PC-9 (cell line): ENCODE data around the gene CHST7. TPM values are rescaled to one million over a fixed set of nuclear protein-coding genes. Genes with fewer than 3 reads are reported as not detected.

Experiments
- BruUV-seq: library from RNA; stranded (reverse); fragments of 400-500 nt; replicated peaks from 2 replicates; lab custom pipeline; 2021; lab: Mats Ljungman, UMichigan
- CTCF ChIA-PET: fragments of 300-600 bp; sonication (Branson Sonifier 250); formaldehyde crosslinking; loops from one replicate; lab custom pipeline; 2022; ENCODE audit warnings: antibody characterized with exemption; lab: Charles Lee
- POLR2A ChIA-PET: fragments of 300-600 bp; sonication (Branson Sonifier 250); formaldehyde crosslinking; loops from one replicate; lab custom pipeline; 2022; ENCODE audit warnings: antibody characterized with exemption; ENCODE audit not compliant: unreplicated experiment; lab: Charles Lee
- DNase-seq, 2 experiments: peaks; one replicate each; pipeline versions ENCODE4 v3.0.0 to v3.0.0-alpha.2; 2015 to 2022; ENCODE audit warnings: mixed read lengths in 1 of 2
- H2AFZ ChIP-seq: fragments of 200-600 bp; sonication (generic); 2 replicates; pipeline ENCODE4 v1.8.1; 2017; ENCODE audit warnings: antibody characterized with exemption
- H3F3A ChIP-seq: fragments of 200-600 bp; sonication (generic); 2 replicates; pipeline ENCODE4 v1.8.1; 2017; ENCODE audit warnings: antibody characterized with exemption, mild to moderate bottlenecking, low read depth; ENCODE audit not compliant: insufficient read depth
- H3K27ac ChIP-seq: fragments of 200-600 bp; sonication (generic); 2 replicates; pipeline ENCODE4 v1.6.1; 2016; ENCODE audit warnings: mixed run types
- H3K27me3 ChIP-seq: fragments of 200-600 bp; sonication (generic); 2 replicates; pipeline ENCODE4 v1.6.1; 2016; ENCODE audit warnings: low read depth, mixed run types; ENCODE audit not compliant: insufficient read depth
- H3K36me3 ChIP-seq: fragments of 200-600 bp; sonication (generic); 2 replicates; pipeline ENCODE4 v1.6.1; 2016; ENCODE audit warnings: low read depth, mixed run types
- H3K4me1 ChIP-seq: fragments of 200-600 bp; sonication (generic); replicated peaks from 2 replicates; pipeline ENCODE4 v1.6.1; 2016; ENCODE audit warnings: mixed run types; ENCODE audit not compliant: insufficient read depth
- H3K4me2 ChIP-seq: fragments of 200-600 bp; sonication (generic); 2 replicates; pipeline ENCODE4 v1.6.1; 2017; ENCODE audit warnings: mixed run types
- H3K4me3 ChIP-seq: fragments of 200-600 bp; sonication (generic); 2 replicates; pipeline ENCODE4 v1.6.1; 2016; ENCODE audit warnings: mixed run types
- H3K79me2 ChIP-seq: fragments of 200-600 bp; sonication (generic); 2 replicates; pipeline ENCODE4 v1.6.1; 2017; ENCODE audit warnings: low read depth, mixed run types
- H3K9me2 ChIP-seq: fragments of 200-600 bp; sonication (generic); 2 replicates; pipeline ENCODE4 v1.8.1; 2017; ENCODE audit warnings: mild to moderate bottlenecking; ENCODE audit not compliant: insufficient read depth
- H3K9me3 ChIP-seq: fragments of 200-600 bp; sonication (generic); 2 replicates; pipeline ENCODE4 v1.8.1; 2016; ENCODE audit warnings: low read depth; ENCODE audit not compliant: insufficient read depth
- H4K20me1 ChIP-seq: fragments of 200-600 bp; sonication (generic); 2 replicates; pipeline ENCODE4 v1.8.1; 2017; ENCODE audit not compliant: insufficient read depth
- EZH2 ChIP-seq: fragments of 200-600 bp; sonication (generic); IDR thresholded peaks from 2 replicates; pipeline ENCODE4 v1.8.0; 2017; ENCODE audit warnings: antibody characterized with exemption, low read depth
- intact Hi-C: fragments of 100-400 bp; cut with micrococcal nuclease; formaldehyde crosslinking; loops from one replicate; pipeline ENCODE4 v1.10.0; 2022; ENCODE audit not compliant: unreplicated experiment
- total RNA-seq: library from RNA; stranded (reverse); gene quantifications from 2 replicates; pipeline ENCODE4 v1.2.3, GENCODE V29; 2021
- TF ChIP-seq, protein P1 (sequence below): fragments of 200-600 bp; sonication (generic); conservative IDR thresholded peaks from 2 replicates; pipeline ENCODE4 v1.6.1; 2017; ENCODE audit warnings: mixed run types, antibody characterized with exemption, mild to moderate bottlenecking, moderate library complexity

CHST7 gene
- total RNA-seq, 1 experiment from 2014 or later: 0.94 TPM

DNA sequence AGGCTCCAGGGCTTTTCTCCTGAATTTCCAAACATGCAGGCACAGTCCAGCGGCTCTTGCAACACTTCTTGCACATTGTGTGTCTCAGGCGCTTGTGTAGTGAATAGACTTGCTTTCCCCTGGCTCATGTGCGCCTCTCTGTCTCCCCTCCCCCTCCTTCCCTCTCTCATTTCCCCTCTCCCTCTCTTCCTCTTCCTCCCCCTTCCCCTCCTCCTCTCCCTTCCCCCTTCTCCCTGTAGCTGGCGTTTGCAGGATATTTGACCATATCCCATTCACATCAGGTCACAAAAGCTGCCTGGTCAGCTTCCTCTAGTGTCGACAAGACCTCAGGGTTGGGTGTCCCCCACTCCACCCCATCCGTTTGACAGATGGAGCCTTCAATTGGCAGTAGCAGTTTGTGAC, 2.4 kb downstream of the CHST7 start:
- no peaks in the 10 kb centered on the region for H3K4me1 ChIP-seq
- H3K4me2 ChIP-seq: no peak overlapping the region
- no peaks in the 10 kb centered on the region for H4K20me1 ChIP-seq
- ChIA-PET POLR2A (no interaction called here), CTCF (no interaction called here)
- no peaks in the 10 kb centered on the region for H3K9me2 ChIP-seq
- no peak overlapping the region for H3K4me3 ChIP-seq
- H3K27me3 ChIP-seq: no peaks in the 10 kb centered on the region
- no peaks in the 10 kb centered on the region for H3K79me2 ChIP-seq
- DNase-seq: no peak
- intact Hi-C loops: no loop called here
- BruUV-seq: no TSS peak
- H3K27ac ChIP-seq: no peak overlapping the region
- H2AFZ ChIP-seq: no peak overlapping the region
- H3K36me3 ChIP-seq: no peaks in the 10 kb centered on the region
- TF ChIP-seq, protein P1, sequence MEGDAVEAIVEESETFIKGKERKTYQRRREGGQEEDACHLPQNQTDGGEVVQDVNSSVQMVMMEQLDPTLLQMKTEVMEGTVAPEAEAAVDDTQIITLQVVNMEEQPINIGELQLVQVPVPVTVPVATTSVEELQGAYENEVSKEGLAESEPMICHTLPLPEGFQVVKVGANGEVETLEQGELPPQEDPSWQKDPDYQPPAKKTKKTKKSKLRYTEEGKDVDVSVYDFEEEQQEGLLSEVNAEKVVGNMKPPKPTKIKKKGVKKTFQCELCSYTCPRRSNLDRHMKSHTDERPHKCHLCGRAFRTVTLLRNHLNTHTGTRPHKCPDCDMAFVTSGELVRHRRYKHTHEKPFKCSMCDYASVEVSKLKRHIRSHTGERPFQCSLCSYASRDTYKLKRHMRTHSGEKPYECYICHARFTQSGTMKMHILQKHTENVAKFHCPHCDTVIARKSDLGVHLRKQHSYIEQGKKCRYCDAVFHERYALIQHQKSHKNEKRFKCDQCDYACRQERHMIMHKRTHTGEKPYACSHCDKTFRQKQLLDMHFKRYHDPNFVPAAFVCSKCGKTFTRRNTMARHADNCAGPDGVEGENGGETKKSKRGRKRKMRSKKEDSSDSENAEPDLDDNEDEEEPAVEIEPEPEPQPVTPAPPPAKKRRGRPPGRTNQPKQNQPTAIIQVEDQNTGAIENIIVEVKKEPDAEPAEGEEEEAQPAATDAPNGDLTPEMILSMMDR: no peak
- TF ChIP-seq EZH2: no peak
- H3K9me3 ChIP-seq: no peaks in the 10 kb centered on the region
- H3F3A ChIP-seq: no peaks in the 10 kb centered on the region

DNA sequence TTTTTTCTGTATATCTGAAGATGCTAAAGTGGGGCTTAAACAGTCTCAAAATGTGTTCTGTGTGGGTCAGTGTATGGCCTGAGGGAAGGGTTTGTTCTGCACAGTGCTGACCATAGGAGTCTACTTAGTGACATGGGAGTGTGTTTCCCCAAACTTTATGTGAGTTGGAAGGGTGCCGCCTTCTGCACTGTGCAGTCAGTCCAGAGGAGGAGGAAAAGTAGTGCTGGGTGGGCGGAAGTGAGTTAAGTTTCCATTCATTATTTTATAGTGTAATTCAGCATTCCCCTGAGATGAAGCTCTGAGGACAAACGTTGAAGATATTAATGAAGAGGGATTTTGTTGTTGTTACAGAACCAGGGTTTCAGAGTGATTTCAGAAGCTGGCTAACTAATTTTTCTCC, 2.9 kb downstream of the CHST7 start:
- TF ChIP-seq, protein P1: no peak
- TF ChIP-seq EZH2: no peak
- Histone ChIP-seq H3K4me2 (no peak overlapping the region), H3K36me3 (no peaks in the 10 kb centered on the region), H4K20me1 (no peaks in the 10 kb centered on the region), H3K9me3 (no peaks in the 10 kb centered on the region), H3K27me3 (no peaks in the 10 kb centered on the region), H3K4me1 (no peaks in the 10 kb centered on the region), H3F3A (no peaks in the 10 kb centered on the region), H3K79me2 (no peaks in the 10 kb centered on the region), H3K27ac (no peak overlapping the region), H2AFZ (no peak overlapping the region), H3K4me3 (no peak overlapping the region), H3K9me2 (no peaks in the 10 kb centered on the region)
- no peak for DNase-seq
- POLR2A ChIA-PET: no interaction called here
- intact Hi-C loops: no loop called here
- CTCF ChIA-PET: no interaction called here
- BruUV-seq: no TSS peak

DNA sequence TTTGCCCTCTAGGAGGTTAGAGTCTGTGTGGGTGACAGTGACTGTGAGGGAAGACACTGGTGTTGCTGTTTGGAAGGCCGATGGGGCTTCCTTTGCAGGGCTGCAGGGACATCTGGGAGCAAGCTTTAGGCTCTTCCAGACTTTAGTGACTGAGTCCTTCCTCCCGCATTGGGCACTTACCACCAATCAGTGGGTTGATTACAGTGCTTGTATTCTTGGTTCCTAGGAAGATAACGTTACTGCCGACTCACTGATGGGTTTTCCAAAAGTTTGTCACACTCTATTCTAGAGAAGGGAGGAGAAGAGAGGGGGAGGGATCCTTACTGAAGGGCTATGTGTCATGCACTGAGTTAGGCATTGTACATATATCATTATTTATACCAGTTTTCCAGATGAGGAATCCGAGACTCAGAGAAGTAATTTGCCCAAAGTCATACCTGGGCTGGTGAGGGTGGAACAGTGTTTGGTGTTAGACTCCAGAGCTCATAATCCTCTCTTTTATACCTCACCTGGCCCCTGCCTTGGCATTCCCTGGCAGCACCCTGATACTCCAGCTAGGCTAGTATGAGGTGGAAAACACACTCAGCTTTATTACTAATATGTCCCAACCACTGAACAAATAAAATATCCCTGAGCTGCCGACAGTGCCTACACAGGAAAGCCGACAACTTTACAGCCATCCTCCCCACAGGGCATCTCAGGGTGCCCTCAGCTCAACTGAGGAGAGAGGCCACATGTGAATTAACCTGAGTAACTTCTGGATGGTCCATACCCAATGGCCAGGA, 3.8 kb downstream of the CHST7 start:
- TF ChIP-seq EZH2: no peak
- TF ChIP-seq, protein P1: no peak
- no peak overlapping the region for H2AFZ ChIP-seq
- H3K27ac ChIP-seq: no peak overlapping the region
- no peak overlapping the region for H3K4me2 ChIP-seq
- ChIA-PET POLR2A (no interaction called here), CTCF (no interaction called here)
- intact Hi-C loops: no loop called here
- H3K9me2 ChIP-seq: no peaks in the 10 kb centered on the region
- H3K36me3 ChIP-seq: no peaks in the 10 kb centered on the region
- BruUV-seq: no TSS peak
- no peaks in the 10 kb centered on the region for H3K4me1 ChIP-seq
- no peaks in the 10 kb centered on the region for H3F3A ChIP-seq
- H3K4me3 ChIP-seq: no peak overlapping the region
- no peaks in the 10 kb centered on the region for H3K79me2 ChIP-seq
- no peaks in the 10 kb centered on the region for H4K20me1 ChIP-seq
- H3K9me3 ChIP-seq: no peaks in the 10 kb centered on the region
- H3K27me3 ChIP-seq: no peaks in the 10 kb centered on the region
- no peak for DNase-seq
